OCI-LY1 (cell line): ENCODE measurements around the gene ADAMTS6.

Source experiments
- H2AFZ ChIP-seq: fragments of 200-600 bp; sonication (generic), shearing (Covaris generic); 2 replicates; pipeline ENCODE4 v1.6.0; 2014; ENCODE audit warnings: antibody characterized with exemption, mild to moderate bottlenecking, low read length
- H3F3A ChIP-seq: fragments of 200-600 bp; sonication (generic), shearing (Covaris generic); 2 replicates; pipeline ENCODE4 v1.6.0; 2014; ENCODE audit warnings: mild to moderate bottlenecking, antibody characterized with exemption, low read length, moderate library complexity; ENCODE audit not compliant: insufficient read depth
- H3K27ac ChIP-seq: fragments of 200-600 bp; sonication (generic); 2 replicates; pipeline ENCODE4 v1.5.1; 2014; ENCODE audit warnings: low read length, mixed run types, mild to moderate bottlenecking, low read depth; ENCODE audit not compliant: poor library complexity, severe bottlenecking
- H3K27me3 ChIP-seq: fragments of 200-600 bp; sonication (generic); 2 replicates; pipeline ENCODE4 v1.6.0; 2014; ENCODE audit warnings: antibody characterized with exemption, mild to moderate bottlenecking, low read length, moderate library complexity; ENCODE audit not compliant: insufficient read depth
- H3K36me3 ChIP-seq: fragments of 200-600 bp; sonication (generic); 2 replicates; pipeline ENCODE4 v1.6.1; 2014; ENCODE audit warnings: mild to moderate bottlenecking, antibody characterized with exemption, low read length, moderate library complexity, mixed read lengths; ENCODE audit not compliant: insufficient read depth
- H3K4me1 ChIP-seq: fragments of 200-600 bp; sonication (generic); 2 replicates; pipeline ENCODE4 v1.5.1; 2014; ENCODE audit warnings: mild to moderate bottlenecking, low read length, moderate library complexity; ENCODE audit not compliant: insufficient read depth, severe bottlenecking
- H3K4me2 ChIP-seq: fragments of 200-600 bp; sonication (generic), shearing (Covaris generic); 2 replicates; pipeline ENCODE4 v1.6.1; 2014; ENCODE audit warnings: low read length
- H3K4me3 ChIP-seq: fragments of 200-600 bp; sonication (generic); 2 replicates; pipeline ENCODE4 v1.5.1; 2014; ENCODE audit warnings: low read length, low read depth, mild to moderate bottlenecking, mixed read lengths; ENCODE audit not compliant: poor library complexity, severe bottlenecking
- H3K79me2 ChIP-seq: fragments of 200-600 bp; shearing (Covaris generic); 2 replicates; pipeline ENCODE4 v1.6.1; 2016; ENCODE audit warnings: mixed run types, low read length, mixed read lengths; ENCODE audit not compliant: insufficient read depth
- H3K9ac ChIP-seq: fragments of 200-600 bp; sonication (generic), shearing (Covaris generic); 2 replicates; pipeline ENCODE4 v1.6.1; 2014; ENCODE audit warnings: mild to moderate bottlenecking, low read length, mixed read lengths
- H3K9me2 ChIP-seq: fragments of 200-600 bp; sonication (generic), shearing (Covaris generic); 2 replicates; pipeline ENCODE4 v1.6.1; 2014; ENCODE audit warnings: low read depth, mild to moderate bottlenecking, low read length, mixed read lengths
- H3K9me3 ChIP-seq: fragments of 200-600 bp; shearing (Covaris generic); 2 replicates; pipeline ENCODE4 v1.6.1; 2014; ENCODE audit warnings: low read length, mixed read lengths
- H4K20me1 ChIP-seq: fragments of 200-600 bp; sonication (generic), shearing (Covaris generic); 2 replicates; pipeline ENCODE4 v1.6.0; 2016; ENCODE audit warnings: mild to moderate bottlenecking, low read length; ENCODE audit not compliant: insufficient read depth
- CTCF ChIP-seq: fragments of 200-600 bp; sonication (generic), shearing (Covaris generic); IDR thresholded peaks from 2 replicates; pipeline ENCODE4 v1.5.1; 2017; ENCODE audit warnings: mild to moderate bottlenecking, antibody characterized with exemption, low read length, moderate library complexity, mixed read lengths
- EZH2 ChIP-seq: fragments of 200-600 bp; sonication (generic), shearing (Covaris generic); IDR thresholded peaks from 2 replicates; pipeline ENCODE4 v1.8.0; 2017; ENCODE audit warnings: borderline replicate concordance, mixed run types, mild to moderate bottlenecking, antibody characterized with exemption, low read length, moderate library complexity, mixed read lengths

Gene ADAMTS6

GRCh38 chr5:65412842-65413241, 68.9 kb downstream of the ADAMTS6 start:
- no peaks in the 10 kb centered on the region for H3K27me3 ChIP-seq
- H3K4me2 ChIP-seq: no peak overlapping the region
- 0 out of 2 replicates have a peak, but pooled peaks cover under 1% of the 10 kb centered on the region for H3K9me3 ChIP-seq
- no peak overlapping the region for H2AFZ ChIP-seq
- no peak overlapping the region for H3K4me3 ChIP-seq
- no peaks in the 10 kb centered on the region for H3K79me2 ChIP-seq
- H3K27ac ChIP-seq: no peak overlapping the region
- no peaks in the 10 kb centered on the region for H3F3A ChIP-seq
- no peaks in the 10 kb centered on the region for H3K4me1 ChIP-seq
- H3K9ac ChIP-seq: no peak overlapping the region
- TF ChIP-seq CTCF (no peak), EZH2 (no peak)
- no peaks in the 10 kb centered on the region for H3K36me3 ChIP-seq
- no peaks in the 10 kb centered on the region for H3K9me2 ChIP-seq
- no peaks in the 10 kb centered on the region for H4K20me1 ChIP-seq

- Histone ChIP-seq H3K27ac (no peak overlapping the region), H4K20me1 (no peaks in the 10 kb centered on the region), H3F3A (no peaks in the 10 kb centered on the region), H3K4me3 (no peak overlapping the region), H3K4me2 (no peak overlapping the region), H3K9ac (no peak overlapping the region), H3K4me1 (no peaks in the 10 kb centered on the region), H3K27me3 (no peaks in the 10 kb centered on the region), H3K9me2 (no peaks in the 10 kb centered on the region), H3K36me3 (no peaks in the 10 kb centered on the region), H3K79me2 (no peaks in the 10 kb centered on the region), H2AFZ (no peak overlapping the region), H3K9me3 (no peaks in the 10 kb centered on the region)
- TF ChIP-seq EZH2: no peak
- no peak for TF ChIP-seq CTCF
Observed at GRCh38 chr5:65411356-65411755, 70.4 kb downstream of the ADAMTS6 start.

GRCh38 chr5:65395526-65396155, 86.1 kb downstream of the ADAMTS6 start:
- H3K9me3 ChIP-seq: no peaks in the 10 kb centered on the region
- H3K9me2 ChIP-seq: no peaks in the 10 kb centered on the region
- peaks cover 4% of the 10 kb centered on the region for H3K4me1 ChIP-seq

More at GRCh38 chr5:65395526-65396155, 86.1 kb downstream of the ADAMTS6 start:
- Histone ChIP-seq H3K4me3 (no peak overlapping the region), H3K27me3 (no peaks in the 10 kb centered on the region), H3K4me2 (no peak overlapping the region), H4K20me1 (no peaks in the 10 kb centered on the region), H3K27ac (no peak overlapping the region), H2AFZ (no peak overlapping the region), H3K9ac (no peak overlapping the region), H3K79me2 (no peaks in the 10 kb centered on the region), H3F3A (no peaks in the 10 kb centered on the region), H3K36me3 (no peaks in the 10 kb centered on the region)
- TF ChIP-seq EZH2 (no peak), CTCF (no peak)
